T-helper 1 cell treated with Interleukin-12 subunit alpha and Interleukin-12 subunit beta and Interleukin-4 antibody, amounts not matched to agents 30 μg/mL and 1 μg/mL, for 36 hours (primary cell): ENCODE results near the gene KIAA0040.
"Not testable (repeated sequence)": the region's sequence is repeated elsewhere in the genome, so short reads cannot be mapped to it uniquely, and the experiment has no call there.

ENCODE experiments used
- H3K27ac Mint-ChIP-seq: one replicate; pipeline ENCODE4 v1.8.0; 2021; ENCODE audit warnings: mild to moderate bottlenecking, mixed read lengths
- H3K27me3 Mint-ChIP-seq: one replicate; pipeline ENCODE4 v1.8.0; 2021; ENCODE audit warnings: low read depth, mixed read lengths
- H3K36me3 Mint-ChIP-seq: one replicate; pipeline ENCODE4 v1.8.0; 2021; ENCODE audit warnings: low read depth, mixed read lengths
- H3K4me1 Mint-ChIP-seq: one replicate; pipeline ENCODE4 v1.8.0; 2021; ENCODE audit warnings: low read depth, mixed read lengths
- H3K4me3 Mint-ChIP-seq: one replicate; pipeline ENCODE4 v1.8.0; 2021; ENCODE audit warnings: mild to moderate bottlenecking, moderate library complexity, mixed read lengths
- H3K9me3 Mint-ChIP-seq: one replicate; pipeline ENCODE4 v1.8.0; 2021; ENCODE audit warnings: mixed read lengths

KIAA0040 gene

GRCh38 chr1:175129182-175129581 lies 63.4 kb downstream of the KIAA0040 start:
- Mint-ChIP-seq H3K9me3 (no peaks in the 10 kb centered on the region), H3K4me1 (peaks cover 4% of the 10 kb centered on the region), H3K4me3 (no peak overlapping the region), H3K27me3 (peaks cover 9% of the 10 kb centered on the region), H3K27ac (no peak overlapping the region), H3K36me3 (no peaks in the 10 kb centered on the region)

GRCh38 chr1:175128523-175128922 lies 64.1 kb downstream of the KIAA0040 start:
- H3K4me1 Mint-ChIP-seq, result peaks cover 4% of the 10 kb centered on the region
- no peak overlapping the region for H3K4me3 Mint-ChIP-seq
- H3K9me3 Mint-ChIP-seq, result no peaks in the 10 kb centered on the region
- no peak overlapping the region for H3K27ac Mint-ChIP-seq
- H3K27me3 Mint-ChIP-seq, result peaks cover 4% of the 10 kb centered on the region
- H3K36me3 Mint-ChIP-seq, result no peaks in the 10 kb centered on the region

- no peak overlapping the region for H3K27ac Mint-ChIP-seq
- no peak overlapping the region for H3K4me3 Mint-ChIP-seq
- no peaks in the 10 kb centered on the region for H3K27me3 Mint-ChIP-seq
- no peaks in the 10 kb centered on the region for H3K4me1 Mint-ChIP-seq
- no peaks in the 10 kb centered on the region for H3K36me3 Mint-ChIP-seq
- no peaks in the 10 kb centered on the region for H3K9me3 Mint-ChIP-seq
Measured at GRCh38 chr1:175127565-175127964, 65.0 kb downstream of the KIAA0040 start.

GRCh38 chr1:175126347-175126746 lies 66.2 kb downstream of the KIAA0040 start:
- no peaks in the 10 kb centered on the region for H3K27me3 Mint-ChIP-seq
- H3K27ac Mint-ChIP-seq, result no peak overlapping the region
- H3K36me3 Mint-ChIP-seq, result no peaks in the 10 kb centered on the region
- H3K9me3 Mint-ChIP-seq, result no peaks in the 10 kb centered on the region
- no peak overlapping the region for H3K4me3 Mint-ChIP-seq
- H3K4me1 Mint-ChIP-seq, result no peaks in the 10 kb centered on the region

GRCh38 chr1:175124861-175125260 lies 67.7 kb downstream of the KIAA0040 start:
- H3K9me3 Mint-ChIP-seq, result no peaks in the 10 kb centered on the region
- H3K4me1 Mint-ChIP-seq, result no peaks in the 10 kb centered on the region
- H3K27me3 Mint-ChIP-seq, result no peaks in the 10 kb centered on the region
- H3K27ac Mint-ChIP-seq, result no peak overlapping the region
- H3K4me3 Mint-ChIP-seq, result no peak overlapping the region
- no peaks in the 10 kb centered on the region for H3K36me3 Mint-ChIP-seq

GRCh38 chr1:175120511-175120910 lies 72.1 kb downstream of the KIAA0040 start:
- no peaks in the 10 kb centered on the region for H3K9me3 Mint-ChIP-seq
- H3K27ac Mint-ChIP-seq, result no peak overlapping the region
- no peaks in the 10 kb centered on the region for H3K4me1 Mint-ChIP-seq
- H3K36me3 Mint-ChIP-seq, result no peaks in the 10 kb centered on the region
- no peak overlapping the region for H3K4me3 Mint-ChIP-seq
- H3K27me3 Mint-ChIP-seq, result no peaks in the 10 kb centered on the region

GRCh38 chr1:175118375-175119367 lies 73.9 kb downstream of the KIAA0040 start:
- H3K27me3 Mint-ChIP-seq, result peaks cover 4% of the 10 kb centered on the region
- H3K27ac Mint-ChIP-seq, result no peak overlapping the region
- peaks cover 2% of the 10 kb centered on the region for H3K9me3 Mint-ChIP-seq
- no peak overlapping the region for H3K4me3 Mint-ChIP-seq
- no peaks in the 10 kb centered on the region for H3K36me3 Mint-ChIP-seq
- no peaks in the 10 kb centered on the region for H3K4me1 Mint-ChIP-seq

- Mint-ChIP-seq H3K4me3 (no peak overlapping the region), H3K36me3 (no peaks in the 10 kb centered on the region), H3K27me3 (peaks cover 6% of the 10 kb centered on the region), H3K4me1 (no peaks in the 10 kb centered on the region), H3K9me3 (peaks cover 9% of the 10 kb centered on the region), H3K27ac (no peak overlapping the region)
Measured at GRCh38 chr1:175116903-175117302, 75.7 kb downstream of the KIAA0040 start.

- no peaks in the 10 kb centered on the region for H3K4me1 Mint-ChIP-seq
- H3K36me3 Mint-ChIP-seq, result no peaks in the 10 kb centered on the region
- no peak overlapping the region for H3K27ac Mint-ChIP-seq
- H3K4me3 Mint-ChIP-seq, result no peak overlapping the region
- peaks cover 6% of the 10 kb centered on the region for H3K27me3 Mint-ChIP-seq
- peaks cover 9% of the 10 kb centered on the region for H3K9me3 Mint-ChIP-seq
Measured at GRCh38 chr1:175116210-175116798, 76.3 kb downstream of the KIAA0040 start.

- H3K36me3 Mint-ChIP-seq, result no peaks in the 10 kb centered on the region
- no peak overlapping the region for H3K4me3 Mint-ChIP-seq
- H3K4me1 Mint-ChIP-seq, result no peaks in the 10 kb centered on the region
- no peak overlapping the region for H3K27ac Mint-ChIP-seq
- peaks cover 9% of the 10 kb centered on the region for H3K9me3 Mint-ChIP-seq
- H3K27me3 Mint-ChIP-seq, result peaks cover 6% of the 10 kb centered on the region
Measured at GRCh38 chr1:175114996-175115395, 77.6 kb downstream of the KIAA0040 start.

GRCh38 chr1:175108331-175108820 lies 84.2 kb downstream of the KIAA0040 start:
- H3K9me3 Mint-ChIP-seq, H3K4me1 Mint-ChIP-seq, H3K27ac Mint-ChIP-seq, H3K36me3 Mint-ChIP-seq, H3K27me3 Mint-ChIP-seq, H3K4me3 Mint-ChIP-seq: not testable (repeated sequence)
